DMS114 treated with DMSO at 0.1 percent for 48 hours (cell line): ENCODE data around the gene PRKCE.
"Not testable (repeated sequence)": the region's sequence is repeated elsewhere in the genome, so short reads cannot be mapped to it uniquely, and the experiment has no call there.

Source experiments
- DNase-seq: peaks from one replicate; lab custom pipeline; 2025; ENCODE audit not compliant: unreplicated experiment; lab: John Stamatoyannopoulos, UW

The PRKCE gene

DNA sequence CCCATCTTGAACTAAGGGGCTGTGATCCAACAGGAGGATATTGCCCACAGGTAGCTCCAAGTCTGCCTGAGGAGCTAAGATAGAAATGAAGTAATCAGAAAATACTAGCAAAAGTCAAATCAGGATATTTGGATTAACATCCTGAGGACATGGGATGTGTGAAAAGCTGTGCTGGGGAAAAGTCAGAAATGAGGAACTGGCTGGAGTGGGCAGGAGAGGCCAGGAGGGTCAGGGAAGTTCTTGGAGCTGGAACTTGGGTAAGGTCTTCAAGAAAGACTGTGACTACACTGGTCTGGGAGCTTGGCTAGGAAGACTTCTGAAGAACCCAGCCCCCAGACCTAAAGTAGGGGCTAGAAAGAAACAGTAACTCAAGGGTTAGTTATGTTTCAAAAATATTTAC lies 250.9 kb downstream of the PRKCE start:
- no peak for DNase-seq

DNA sequence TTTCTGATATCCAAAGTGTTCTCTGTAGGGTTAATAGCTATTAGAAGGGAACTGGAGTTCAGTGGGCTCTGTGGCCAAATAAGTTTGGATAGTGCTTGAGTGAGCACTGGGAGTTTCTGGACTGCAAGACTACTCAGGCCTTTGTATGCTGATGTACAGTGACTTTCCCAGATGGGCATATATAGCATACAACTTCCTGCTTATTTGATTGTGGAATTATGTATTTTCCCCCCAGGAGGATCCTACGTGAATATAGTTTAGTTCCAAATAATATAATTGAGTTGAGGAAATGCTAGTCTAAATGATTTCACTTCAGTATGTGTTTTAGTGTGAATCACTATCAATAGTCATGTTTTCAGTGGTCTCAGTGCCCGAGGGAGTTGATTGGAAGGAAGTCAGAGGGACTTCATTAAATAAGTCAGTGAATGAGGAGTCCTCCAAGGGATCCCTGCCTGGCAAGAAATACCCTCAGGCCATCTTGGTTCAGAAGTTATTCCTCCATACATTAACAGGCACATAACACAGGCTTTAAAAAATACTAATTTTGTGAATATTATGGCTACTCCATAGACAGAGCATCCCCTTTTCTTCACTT lies 251.4 kb downstream of the PRKCE start:
- no peak for DNase-seq

DNA sequence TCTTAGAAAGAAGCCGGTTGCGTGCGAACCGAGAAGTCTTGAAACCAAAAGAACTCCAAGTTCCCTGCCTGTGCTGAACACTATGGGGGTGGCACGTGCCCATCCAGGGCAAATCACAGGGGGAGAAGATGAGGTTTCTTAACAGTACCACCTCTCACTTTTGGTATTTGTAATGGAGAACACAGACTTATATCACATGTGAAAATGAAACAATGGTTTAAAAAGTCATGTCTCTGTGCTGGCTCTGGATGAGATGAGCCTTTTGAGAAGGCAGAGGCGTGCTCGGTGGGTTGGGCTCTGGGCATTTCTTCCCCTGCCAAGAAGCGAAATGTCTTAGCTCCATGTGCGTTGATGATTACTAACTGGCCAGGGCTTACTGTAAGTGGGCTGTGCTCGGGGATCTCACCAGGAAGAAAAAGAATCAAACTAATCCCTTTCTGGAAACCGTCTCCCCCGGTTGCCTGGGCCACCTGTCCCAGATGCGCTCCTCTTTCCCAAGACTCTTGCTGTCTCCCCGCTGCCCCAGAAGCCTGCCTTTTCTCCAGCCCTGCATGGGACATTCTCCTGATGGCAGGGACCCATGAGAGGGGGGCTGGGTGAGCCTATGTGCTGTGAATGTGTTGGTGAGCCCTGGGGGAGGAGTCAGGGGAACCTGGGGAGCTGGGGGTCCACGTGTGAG lies 252.9 kb downstream of the PRKCE start:
- no peak for DNase-seq

DNA sequence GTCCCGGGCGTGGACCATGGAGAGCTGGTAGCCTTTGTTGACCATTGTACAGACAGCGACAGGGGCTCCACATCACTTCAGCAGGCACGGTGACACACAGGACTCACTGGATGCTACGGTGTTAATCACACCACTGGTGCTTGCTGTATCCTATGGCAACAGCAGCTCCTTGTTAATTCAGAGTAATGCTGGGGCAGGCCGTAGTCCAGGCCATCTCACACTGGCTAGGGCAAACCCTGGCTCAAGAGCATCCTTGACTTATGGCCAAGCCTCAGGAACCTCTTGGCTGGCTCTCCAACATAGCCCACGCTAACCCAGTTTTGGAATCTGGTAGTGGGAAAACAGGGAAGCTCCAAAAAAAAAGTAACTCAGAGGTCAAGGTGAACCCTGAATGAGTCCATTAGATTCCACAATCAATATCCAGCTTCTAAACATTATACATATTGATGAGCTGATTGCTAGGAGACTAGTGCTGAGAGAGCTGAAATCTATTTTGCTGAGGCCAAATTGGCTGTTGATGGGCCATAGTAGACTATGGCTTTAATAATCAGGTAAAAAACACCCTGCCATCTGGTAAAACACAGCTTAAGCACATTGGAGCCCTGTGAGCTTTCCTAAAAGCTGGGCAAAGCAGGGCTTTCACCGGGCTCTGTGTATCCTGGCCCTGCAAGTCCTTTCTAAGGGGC lies 253.6 kb downstream of the PRKCE start:
- no peak for DNase-seq

DNA sequence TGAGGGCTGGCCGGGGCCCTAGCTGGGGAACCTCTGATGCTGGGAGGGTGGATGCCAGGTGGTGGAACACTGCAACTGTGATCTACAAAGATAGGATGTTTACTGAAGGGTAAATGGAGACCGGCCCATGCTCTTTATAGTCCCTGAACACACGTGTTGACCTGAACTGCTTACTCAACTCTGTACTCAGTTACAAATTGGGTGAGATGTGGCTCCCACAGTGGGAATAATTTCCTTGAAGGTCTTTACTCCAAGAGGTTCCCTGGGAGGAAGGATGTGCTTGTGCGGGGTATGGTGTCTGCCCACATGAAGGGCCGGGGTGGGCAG lies 254.1 kb downstream of the PRKCE start:
- no peak for DNase-seq

DNA sequence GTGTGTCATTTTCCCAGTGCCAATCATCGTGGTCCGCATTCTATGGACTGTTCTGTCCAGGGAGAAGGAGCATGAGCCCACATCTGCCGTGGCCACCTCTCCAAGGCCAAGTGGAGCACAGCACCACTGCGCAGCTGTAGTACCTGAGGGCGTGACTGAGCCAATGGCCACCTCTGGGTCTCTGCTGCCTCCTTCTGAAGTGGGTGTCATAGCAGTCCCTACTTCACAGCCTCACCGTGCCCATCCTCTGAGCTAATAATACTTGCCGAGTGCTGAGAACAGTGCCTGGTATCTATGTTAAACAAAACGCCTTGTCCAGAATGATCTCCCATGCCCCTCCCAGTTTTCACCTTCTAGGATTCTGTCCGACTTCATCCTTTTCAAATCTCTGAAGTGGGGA lies 256.1 kb downstream of the PRKCE start:
- no peak for DNase-seq

DNA sequence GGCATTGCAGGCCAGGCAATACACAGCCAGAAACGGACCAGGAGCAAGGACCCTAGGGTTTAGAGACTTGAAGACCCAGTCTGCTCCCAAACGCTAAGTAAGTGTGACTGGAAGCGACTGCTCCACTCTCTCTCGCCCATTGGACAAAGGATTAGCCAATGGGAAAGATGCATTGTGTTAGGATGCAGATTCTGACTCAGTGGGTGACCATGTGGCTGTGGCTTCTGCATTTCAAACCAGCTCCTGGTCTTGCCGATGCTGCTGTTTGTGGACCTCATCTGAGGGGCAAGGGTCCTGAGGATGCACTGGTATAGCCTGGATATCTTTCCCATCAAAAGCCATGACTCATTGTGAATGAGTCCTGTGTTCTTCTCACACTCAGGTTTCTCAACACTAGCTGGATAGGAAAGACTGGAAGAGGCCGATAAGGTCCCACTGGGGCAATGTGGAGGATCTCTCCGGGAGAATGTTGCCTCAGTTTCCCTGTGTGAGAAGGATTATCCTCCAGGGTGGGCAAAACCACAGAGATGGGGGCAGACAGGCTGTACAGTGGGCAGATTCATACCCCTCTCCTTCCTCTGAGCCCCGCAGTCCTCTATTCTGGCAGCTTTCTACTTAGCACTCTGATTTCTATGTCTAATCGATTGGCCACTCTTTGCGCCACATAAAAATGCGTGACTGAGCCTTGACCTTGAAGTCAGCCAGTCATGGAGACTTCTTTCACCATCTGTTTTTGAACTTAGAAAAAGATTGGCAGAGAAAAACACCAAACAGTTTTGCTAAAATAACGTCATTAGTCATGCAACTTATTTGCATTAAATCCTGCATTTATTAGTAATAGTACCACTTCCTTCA lies 257.1 kb downstream of the PRKCE start:
- no peak for DNase-seq

DNA sequence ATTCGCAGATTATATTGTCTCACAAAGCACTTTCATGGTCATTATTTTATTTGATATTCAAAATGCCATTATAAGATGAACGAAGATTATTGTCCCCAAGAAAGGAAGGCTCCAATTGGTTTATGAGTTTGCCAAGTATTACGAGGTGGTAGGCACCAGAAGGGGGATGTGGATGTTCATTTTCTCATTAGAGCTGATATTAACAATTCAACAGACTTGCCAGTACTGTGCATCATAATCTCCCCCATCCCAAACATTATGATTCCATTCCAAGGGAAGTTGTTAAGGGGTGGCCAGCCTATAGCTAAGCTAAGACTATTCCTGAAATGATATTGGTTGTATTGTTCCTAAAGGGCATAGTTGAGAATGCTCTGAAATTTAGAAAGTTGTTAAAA lies 257.7 kb downstream of the PRKCE start:
- no peak for DNase-seq

DNA sequence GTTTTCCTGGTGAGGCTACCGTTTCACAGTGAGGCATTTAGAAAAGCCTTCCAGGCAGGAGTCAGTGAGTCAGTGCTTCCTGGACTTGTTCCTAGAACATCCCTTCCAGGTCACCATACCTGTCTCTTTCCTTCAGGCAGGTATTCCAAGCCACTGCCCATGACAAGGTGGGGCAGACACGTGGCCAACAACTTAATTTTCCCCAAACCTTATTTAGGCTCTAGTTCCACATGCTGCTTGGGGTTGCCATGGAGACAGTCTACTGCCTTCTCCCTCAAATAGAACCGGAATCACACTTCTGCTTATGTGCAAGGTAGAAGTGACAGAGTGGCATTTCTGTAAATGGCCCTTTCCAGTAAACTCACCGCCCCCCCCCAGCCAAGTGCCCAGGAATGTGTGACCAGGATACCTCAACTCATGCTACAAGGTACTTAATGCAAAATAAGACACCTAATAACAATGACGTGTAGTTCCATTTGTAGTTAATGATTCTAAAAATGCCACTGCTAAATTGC lies 258.3 kb downstream of the PRKCE start:
- DNase-seq = no peak

DNA sequence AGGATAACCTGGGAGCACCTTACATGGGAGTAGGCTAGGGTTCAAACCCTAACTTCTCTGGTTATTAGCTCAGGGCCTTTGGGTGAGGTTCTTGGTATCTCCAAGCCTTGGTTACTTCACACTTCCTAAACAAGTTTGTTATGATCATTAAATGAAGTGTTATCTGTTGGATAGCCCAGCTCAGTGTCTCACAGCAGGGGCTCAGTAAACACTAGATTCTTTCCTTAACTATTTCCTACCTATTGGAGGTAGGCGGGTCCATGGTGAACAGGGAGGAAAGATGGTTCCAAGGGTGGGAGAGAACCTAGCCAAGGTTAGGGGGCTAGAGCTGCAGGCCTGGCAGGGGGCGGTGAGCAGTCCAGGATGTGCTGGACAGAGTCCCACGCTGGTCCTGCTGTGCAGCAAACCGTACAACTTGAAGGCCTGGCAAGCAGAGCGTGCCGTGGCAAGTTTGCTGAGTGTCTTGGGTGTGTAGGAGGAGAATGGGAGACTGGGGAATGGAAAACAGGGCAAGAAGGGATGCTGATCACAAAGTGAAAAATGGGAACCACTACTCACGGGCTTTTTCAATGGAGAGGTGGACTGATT lies 259.1 kb downstream of the PRKCE start:
- no peak for DNase-seq

DNA sequence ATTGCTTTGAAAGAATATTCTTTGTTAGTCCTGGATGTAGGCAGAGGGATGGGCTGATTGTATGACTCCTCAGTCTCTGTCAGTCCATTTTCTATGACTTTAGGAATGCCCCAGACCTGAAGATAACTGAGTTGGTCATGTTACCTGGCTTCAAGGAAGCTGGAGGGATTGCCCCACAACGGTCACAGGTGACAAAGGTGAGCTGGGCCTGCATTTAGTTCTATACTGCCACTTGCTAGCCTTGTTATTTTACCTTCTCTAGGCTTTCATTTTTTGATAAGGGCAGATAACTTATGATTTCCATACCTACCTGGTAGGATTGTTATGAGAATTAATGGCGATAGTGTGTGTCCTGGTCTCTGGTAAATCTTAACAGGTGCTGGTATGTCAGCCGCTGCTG lies 260.1 kb downstream of the PRKCE start:
- no peak for DNase-seq

DNA sequence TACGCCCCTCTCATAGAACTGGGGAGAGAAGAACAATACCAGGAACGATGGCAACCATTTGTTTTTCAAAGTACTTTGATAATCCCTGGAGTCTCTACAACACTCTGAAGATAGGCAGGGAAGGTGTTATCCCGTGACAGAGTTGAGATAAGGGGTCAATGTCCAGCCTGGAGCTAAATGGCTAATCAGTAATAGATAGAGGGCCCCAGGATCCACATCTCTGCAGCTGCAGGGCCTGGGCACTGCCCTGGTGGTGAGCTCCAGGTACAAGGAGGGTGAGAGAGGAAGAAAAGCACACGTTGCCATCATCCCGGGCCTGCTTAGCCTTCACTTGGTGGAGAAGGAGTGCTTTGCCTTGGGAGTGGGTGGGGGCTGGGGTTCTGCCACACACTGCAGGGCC lies 260.6 kb downstream of the PRKCE start:
- DNase-seq = no peak

DNA sequence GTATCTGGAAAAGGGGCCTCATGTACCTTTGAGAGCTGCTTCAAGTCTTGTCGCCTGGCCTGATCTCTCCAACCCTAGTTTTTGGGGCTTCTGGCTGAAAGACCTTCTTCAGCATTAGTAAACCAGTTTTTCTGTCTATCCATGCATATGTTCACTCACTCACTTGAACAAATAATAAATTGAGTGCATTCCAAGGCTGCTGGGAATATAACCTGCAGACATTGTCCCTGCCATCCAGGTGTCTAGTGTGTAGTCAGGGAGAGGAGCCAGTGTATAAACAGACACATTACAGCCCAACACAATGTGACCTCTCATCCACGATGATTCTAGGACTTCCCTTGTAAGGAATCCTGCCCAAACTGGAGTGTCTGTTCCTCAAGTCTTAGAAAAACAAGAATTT lies 262.1 kb downstream of the PRKCE start:
- DNase-seq = no peak

DNA sequence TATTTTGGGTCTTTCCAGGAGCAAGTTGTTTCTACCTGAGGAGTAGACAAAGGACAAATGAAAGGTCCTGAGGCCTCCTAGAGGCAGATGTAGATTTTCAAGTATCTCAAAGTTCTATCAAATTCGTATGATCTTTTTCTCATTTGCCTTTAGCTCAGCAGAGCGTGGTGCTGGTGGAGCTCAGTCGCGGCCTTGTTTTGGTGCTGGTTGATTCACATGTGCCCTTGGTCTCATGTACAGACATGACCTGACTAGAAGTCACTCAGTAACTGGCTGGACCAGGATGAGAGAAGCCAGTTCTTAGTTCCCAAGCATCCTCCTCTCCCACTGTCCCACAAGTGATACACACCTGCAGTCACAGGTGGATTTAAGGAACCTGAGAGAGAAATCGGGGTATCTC lies 264.0 kb downstream of the PRKCE start:
- DNase-seq = no peak

DNA sequence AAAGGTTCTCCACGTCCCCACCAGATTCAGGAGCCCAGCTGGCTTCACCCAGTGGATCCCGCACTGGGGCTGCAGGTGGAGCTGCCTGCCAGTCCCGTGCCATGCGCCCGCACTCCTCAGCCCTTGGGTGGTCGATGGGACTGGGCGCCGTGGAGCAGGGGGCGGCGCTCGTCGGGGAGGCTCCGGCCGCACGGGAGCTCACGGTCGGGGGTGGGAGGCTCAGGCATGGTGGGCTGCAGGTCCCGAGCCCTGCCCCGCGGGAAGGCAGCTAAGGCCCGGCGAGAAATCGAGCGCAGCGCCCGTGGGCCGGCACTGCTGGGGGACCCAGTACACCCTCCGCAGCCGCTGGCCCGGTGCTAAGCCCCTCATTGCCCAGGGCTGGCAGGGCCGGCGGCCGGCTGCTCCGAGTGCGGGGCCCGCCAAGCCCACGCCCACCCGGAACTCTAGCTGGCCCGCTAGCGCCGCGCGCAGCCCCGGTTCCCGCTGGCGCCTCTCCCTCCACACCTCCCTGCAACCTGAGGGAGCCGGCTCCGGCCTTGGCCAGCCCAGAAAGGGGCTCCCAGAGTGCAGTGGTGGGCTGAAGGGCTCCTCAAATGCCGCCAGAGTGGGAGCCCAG lies 266.2 kb downstream of the PRKCE start:
- not testable (repeated sequence) for DNase-seq

DNA sequence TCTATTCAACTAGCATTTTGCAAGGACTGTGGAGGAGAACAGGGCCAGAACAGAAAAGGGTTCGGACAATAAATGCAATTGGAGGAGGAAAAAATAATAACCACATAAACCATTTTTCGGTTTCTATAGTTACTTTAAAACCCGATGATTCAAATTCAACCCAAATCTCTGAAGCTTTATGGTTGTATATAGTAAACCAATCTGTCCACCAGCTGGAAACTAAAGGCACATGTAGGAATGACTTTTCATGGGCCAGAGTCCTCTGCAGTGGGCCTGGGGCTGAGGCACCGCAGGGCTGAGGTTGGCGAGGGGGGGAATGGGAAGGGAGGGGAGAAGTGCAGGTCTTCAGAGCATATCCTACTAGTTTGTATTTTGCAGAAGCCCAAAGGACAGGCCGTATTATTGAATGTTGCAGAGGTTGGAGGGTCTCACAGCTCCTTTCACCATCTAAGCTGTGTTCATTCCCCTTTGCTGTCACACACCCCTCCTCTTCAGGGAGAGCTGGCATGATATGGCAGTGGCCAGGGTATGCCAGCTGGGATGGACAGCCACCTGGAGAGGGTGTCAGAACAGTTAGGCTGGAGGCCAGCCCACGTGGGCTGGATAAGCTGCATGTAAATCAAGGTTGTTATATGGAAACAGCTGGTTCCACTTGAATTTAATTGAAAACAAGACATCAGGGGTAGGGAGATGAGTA lies 267.1 kb downstream of the PRKCE start:
- DNase-seq = no peak

DNA sequence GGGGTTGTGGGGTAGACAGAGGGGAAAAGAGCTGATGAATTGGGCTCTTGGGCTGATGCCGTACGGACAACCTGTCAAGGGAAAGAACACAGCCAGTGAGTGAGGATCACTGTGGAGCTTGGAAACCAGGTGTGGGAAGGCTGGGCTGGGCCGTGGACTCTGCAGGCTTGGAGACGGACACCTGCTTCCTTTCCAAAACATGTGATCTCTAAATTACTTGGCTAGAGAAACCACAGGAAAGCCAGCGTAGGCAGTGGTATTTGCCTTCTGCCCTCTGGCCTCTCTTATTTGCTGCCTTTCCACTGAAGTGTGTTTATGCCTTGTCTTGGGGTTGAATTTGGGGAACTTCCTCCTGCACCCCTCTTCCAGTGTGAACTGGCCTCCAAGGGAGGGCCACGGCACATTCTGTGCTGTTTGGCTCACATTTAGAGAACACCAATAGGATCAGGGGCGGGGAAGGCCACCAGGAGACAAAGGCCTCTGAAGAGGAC lies 267.7 kb downstream of the PRKCE start:
- DNase-seq = no peak

DNA sequence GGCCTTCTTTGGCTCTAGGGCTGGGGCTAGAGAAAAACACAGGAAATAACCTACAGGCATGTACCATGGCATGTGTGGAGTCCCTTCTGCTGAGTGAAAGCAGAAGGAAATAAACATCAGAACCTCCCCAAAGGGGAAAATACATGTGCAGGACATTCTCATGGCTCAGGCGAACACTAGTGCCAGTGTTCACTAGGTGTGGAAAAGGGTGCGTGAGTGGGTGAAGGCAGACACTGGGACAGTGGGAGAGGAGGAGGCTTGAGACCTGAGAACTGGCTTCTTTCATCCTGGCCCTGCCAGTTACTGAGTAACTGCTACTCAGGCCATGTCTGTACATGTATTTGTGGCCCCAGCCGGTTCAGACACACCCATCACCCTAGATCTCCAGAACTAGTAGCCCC lies 268.2 kb downstream of the PRKCE start:
- DNase-seq = no peak

DNA sequence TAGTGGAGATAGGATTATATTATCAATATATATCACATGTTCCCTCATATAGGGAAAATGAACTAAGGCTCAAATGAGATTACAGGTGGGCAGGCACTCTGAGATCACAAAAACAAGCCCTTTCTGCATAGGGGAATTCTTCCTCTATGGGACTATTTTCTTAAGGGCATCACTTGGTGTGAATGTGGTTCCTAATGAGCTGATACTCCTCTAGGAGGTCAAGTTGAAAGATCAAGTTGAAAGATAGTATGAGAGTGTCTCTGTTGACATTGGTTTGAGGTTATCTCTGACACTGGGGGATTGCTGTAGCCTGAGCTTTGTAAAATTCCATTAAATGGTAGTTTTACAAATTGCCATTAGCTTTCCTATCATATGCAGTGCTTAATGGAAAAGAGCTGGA lies 270.4 kb downstream of the PRKCE start:
- DNase-seq = no peak

DNA sequence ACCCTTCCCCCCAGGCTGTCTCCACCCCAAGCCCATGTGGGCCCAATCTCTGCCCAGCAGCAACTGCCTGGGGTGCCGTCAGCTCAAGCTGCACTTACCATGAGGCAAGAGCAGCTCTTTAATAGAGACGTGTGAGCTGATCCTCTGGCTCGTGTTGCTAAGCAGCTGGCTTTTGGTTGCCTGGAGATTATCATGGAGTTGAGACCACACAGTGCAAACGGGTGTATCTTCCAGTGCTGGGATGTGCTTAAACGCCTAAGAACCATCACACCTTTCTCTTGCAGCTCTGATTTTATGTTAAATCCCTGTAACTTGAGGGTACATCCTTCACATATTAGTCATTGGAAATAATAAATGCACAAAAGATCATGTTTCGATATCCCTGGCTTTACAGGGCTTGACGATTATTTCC lies 271.1 kb downstream of the PRKCE start:
- no peak for DNase-seq
